ENCODE measurements around the gene CLRN2.
"Not testable (repeated sequence)": the region's sequence is repeated elsewhere in the genome, so short reads cannot be mapped to it uniquely, and the experiment has no call there.

CLRN2 gene

DNA sequence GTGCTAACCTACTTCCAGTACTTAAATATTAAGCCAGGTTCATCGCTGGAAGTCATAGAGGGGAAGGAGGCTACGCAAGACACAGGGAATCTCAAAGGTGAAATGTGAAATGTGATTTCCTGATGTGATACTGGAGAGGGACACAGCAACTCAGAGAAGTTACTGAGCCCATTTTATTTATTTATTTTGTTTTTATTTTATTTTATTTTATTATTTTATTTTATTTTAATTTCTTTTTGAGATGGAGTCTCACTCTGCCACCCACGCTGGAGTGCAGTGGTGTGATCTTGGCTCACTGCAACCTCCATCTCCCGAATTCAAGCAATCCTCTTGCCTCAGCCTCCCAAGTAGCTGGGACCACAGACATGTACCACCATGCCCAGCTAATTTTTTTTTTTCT is 19.7 kb downstream of the CLRN2 start:
- TF ChIP-seq, protein P1, sequence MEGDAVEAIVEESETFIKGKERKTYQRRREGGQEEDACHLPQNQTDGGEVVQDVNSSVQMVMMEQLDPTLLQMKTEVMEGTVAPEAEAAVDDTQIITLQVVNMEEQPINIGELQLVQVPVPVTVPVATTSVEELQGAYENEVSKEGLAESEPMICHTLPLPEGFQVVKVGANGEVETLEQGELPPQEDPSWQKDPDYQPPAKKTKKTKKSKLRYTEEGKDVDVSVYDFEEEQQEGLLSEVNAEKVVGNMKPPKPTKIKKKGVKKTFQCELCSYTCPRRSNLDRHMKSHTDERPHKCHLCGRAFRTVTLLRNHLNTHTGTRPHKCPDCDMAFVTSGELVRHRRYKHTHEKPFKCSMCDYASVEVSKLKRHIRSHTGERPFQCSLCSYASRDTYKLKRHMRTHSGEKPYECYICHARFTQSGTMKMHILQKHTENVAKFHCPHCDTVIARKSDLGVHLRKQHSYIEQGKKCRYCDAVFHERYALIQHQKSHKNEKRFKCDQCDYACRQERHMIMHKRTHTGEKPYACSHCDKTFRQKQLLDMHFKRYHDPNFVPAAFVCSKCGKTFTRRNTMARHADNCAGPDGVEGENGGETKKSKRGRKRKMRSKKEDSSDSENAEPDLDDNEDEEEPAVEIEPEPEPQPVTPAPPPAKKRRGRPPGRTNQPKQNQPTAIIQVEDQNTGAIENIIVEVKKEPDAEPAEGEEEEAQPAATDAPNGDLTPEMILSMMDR (IDR thresholded peaks at IDR 0.05; ENCODE audit: low read depth, low read length, poor library complexity, severe bottlenecking), result no peak
- no peak for TF ChIP-seq EZH2phosphoT487 (IDR thresholded peaks at IDR 0.05; ENCODE audit: borderline replicate concordance, low read length)
- Histone ChIP-seq H4K20me1 (ENCODE audit: control insufficient read depth, insufficient read depth, low read depth, low read length) (no peaks in the 10 kb centered on the region), H3K4me2 (ENCODE audit: low read length) (no peak overlapping the region), H3F3A (ENCODE audit: control insufficient read depth, insufficient read depth) (no peaks in the 10 kb centered on the region), H3K27me3 (ENCODE audit: control insufficient read depth, low read length) (peaks cover 16% of the 10 kb centered on the region), H3K27ac (ENCODE audit: low read depth, low read length) (no peak overlapping the region), H3K9me3 (ENCODE audit: control insufficient read depth, insufficient read depth, low read length) (peaks cover 3% of the 10 kb centered on the region; the same call in 1 of the 2 replicates), H3K9me2 (replicated peaks; ENCODE audit: control insufficient read depth, low read length) (no peaks in the 10 kb centered on the region), H3K4me1 (ENCODE audit: control insufficient read depth, low read length) (no peaks in the 10 kb centered on the region), H3K36me3 (ENCODE audit: control insufficient read depth, low read length) (no peaks in the 10 kb centered on the region), H3K4me3 (ENCODE audit: low read length) (no peak overlapping the region), H3K79me2 (ENCODE audit: control insufficient read depth, low read length) (no peaks in the 10 kb centered on the region)

DNA sequence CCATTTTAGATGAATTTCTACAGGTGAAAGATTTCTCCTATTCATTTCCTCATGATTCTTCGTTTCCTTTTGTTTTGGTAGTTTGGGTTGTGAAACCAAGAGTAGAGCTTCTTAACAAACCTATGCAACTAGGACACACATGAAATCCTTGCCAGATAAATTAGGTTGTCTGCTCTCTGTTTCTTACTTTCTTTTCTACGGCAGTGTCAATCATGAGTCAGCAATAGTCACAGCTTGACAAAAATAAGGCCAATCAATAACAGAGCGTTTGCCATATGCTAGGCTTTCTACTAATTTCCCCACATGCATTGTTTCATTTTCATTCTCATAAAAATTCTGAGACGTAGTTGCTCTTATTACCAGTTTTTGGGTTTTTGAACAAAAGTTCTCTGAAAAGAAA is 20.3 kb downstream of the CLRN2 start:
- Histone ChIP-seq H3K36me3 (ENCODE audit: control insufficient read depth, low read length) (no peaks in the 10 kb centered on the region), H3K79me2 (ENCODE audit: control insufficient read depth, low read length) (no peaks in the 10 kb centered on the region), H3K4me2 (ENCODE audit: low read length) (no peak overlapping the region), H3K27ac (ENCODE audit: low read depth, low read length) (no peak overlapping the region), H3K27me3 (ENCODE audit: control insufficient read depth, low read length) (peaks cover 15% of the 10 kb centered on the region), H3F3A (ENCODE audit: control insufficient read depth, insufficient read depth) (no peaks in the 10 kb centered on the region), H3K4me3 (ENCODE audit: low read length) (no peak overlapping the region), H3K9me3 (ENCODE audit: control insufficient read depth, insufficient read depth, low read length) (peaks cover 3% of the 10 kb centered on the region; the same call in 1 of the 2 replicates), H3K9me2 (replicated peaks; ENCODE audit: control insufficient read depth, low read length) (no peaks in the 10 kb centered on the region), H3K4me1 (ENCODE audit: control insufficient read depth, low read length) (no peaks in the 10 kb centered on the region), H4K20me1 (ENCODE audit: control insufficient read depth, insufficient read depth, low read depth, low read length) (no peaks in the 10 kb centered on the region)
- TF ChIP-seq, protein P1 (IDR thresholded peaks at IDR 0.05; ENCODE audit: low read depth, low read length, poor library complexity, severe bottlenecking), result no peak
- TF ChIP-seq EZH2phosphoT487 (IDR thresholded peaks at IDR 0.05; ENCODE audit: borderline replicate concordance, low read length), result no peak

DNA sequence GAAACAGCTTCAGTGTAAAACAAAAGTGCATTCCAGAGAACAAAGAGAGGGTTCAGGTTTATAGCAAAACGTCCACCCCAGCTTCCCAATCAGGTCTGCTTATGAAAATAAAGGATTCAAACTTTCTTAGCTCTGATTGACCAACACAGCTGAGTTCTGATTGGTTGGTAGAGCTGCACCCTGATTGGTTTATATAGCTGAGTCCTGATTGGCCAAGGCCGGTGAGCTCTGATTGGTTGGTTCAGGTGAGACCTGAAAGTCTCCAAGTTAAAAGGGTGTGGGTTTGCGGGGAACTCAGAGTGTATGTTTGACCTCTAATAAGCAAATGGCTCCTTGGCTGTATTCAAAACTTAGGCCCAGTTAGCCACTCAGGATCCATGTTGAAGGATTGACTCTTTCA is 20.9 kb downstream of the CLRN2 start:
- Histone ChIP-seq H3F3A (ENCODE audit: control insufficient read depth, insufficient read depth) (no peaks in the 10 kb centered on the region), H4K20me1 (ENCODE audit: control insufficient read depth, insufficient read depth, low read depth, low read length) (no peaks in the 10 kb centered on the region), H3K36me3 (ENCODE audit: control insufficient read depth, low read length) (no peaks in the 10 kb centered on the region), H3K9me3 (ENCODE audit: control insufficient read depth, insufficient read depth, low read length) (peaks cover 3% of the 10 kb centered on the region; the same call in 1 of the 2 replicates), H3K27me3 (ENCODE audit: control insufficient read depth, low read length) (peaks cover 15% of the 10 kb centered on the region), H3K4me2 (ENCODE audit: low read length) (no peak overlapping the region), H3K4me3 (ENCODE audit: low read length) (no peak overlapping the region), H3K4me1 (ENCODE audit: control insufficient read depth, low read length) (no peaks in the 10 kb centered on the region), H3K27ac (ENCODE audit: low read depth, low read length) (no peak overlapping the region), H3K79me2 (ENCODE audit: control insufficient read depth, low read length) (no peaks in the 10 kb centered on the region), H3K9me2 (replicated peaks; ENCODE audit: control insufficient read depth, low read length) (no peaks in the 10 kb centered on the region)
- no peak for TF ChIP-seq EZH2phosphoT487 (IDR thresholded peaks at IDR 0.05; ENCODE audit: borderline replicate concordance, low read length)
- TF ChIP-seq, protein P1 (IDR thresholded peaks at IDR 0.05; ENCODE audit: low read depth, low read length, poor library complexity, severe bottlenecking), result no peak

DNA sequence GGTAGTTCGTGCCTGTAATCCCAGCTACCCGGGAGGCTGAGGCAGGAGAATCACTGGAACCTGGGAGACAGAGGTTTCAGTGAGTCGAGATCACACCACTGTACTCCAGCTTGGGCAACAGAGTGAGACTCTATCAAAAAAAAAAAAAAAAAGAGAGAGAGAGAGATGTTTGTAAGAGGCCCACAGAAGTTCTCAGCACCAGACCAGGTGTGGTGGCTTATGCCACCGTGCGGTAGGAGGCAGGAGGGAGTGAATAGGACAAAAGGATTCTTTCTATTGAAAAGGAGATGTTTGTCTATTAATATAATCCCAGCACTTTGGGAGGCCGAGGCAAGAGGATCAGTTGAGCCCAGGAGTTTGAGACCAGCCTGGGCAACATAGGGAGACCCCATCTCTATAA is 22.1 kb downstream of the CLRN2 start:
- not testable (repeated sequence) for H3K9me3 ChIP-seq (ENCODE audit: control insufficient read depth, insufficient read depth, low read length)

More for the DNA sequence above, 22.1 kb downstream of the CLRN2 start:
- not testable (repeated sequence) for H3K27ac ChIP-seq (ENCODE audit: low read depth, low read length); H3K79me2 ChIP-seq (ENCODE audit: control insufficient read depth, low read length); H3K27me3 ChIP-seq (ENCODE audit: control insufficient read depth, low read length); H3F3A ChIP-seq (ENCODE audit: control insufficient read depth, insufficient read depth); H3K4me1 ChIP-seq (ENCODE audit: control insufficient read depth, low read length); H4K20me1 ChIP-seq (ENCODE audit: control insufficient read depth, insufficient read depth, low read depth, low read length); H3K4me2 ChIP-seq (ENCODE audit: low read length); H3K9me2 ChIP-seq (replicated peaks; ENCODE audit: control insufficient read depth, low read length); H3K36me3 ChIP-seq (ENCODE audit: control insufficient read depth, low read length); H3K4me3 ChIP-seq (ENCODE audit: low read length)

Measured in DOHH2 (cell line).